Caco-2 (cell line): ENCODE results near the gene ATP8A2. TPM values are rescaled to one million over a fixed set of nuclear protein-coding genes. Genes with fewer than 3 reads are reported as not detected.

Experiments
- BruUV-seq: library from RNA; stranded (reverse); fragments of 400-500 nt; replicated peaks from 2 replicates; lab custom pipeline; 2021; lab: Mats Ljungman, UMichigan
- CTCF ChIA-PET: fragments of 300-600 bp; sonication (Branson Sonifier 250); formaldehyde crosslinking; loops from one replicate; lab custom pipeline; 2022; ENCODE audit warnings: antibody characterized with exemption; lab: Charles Lee
- POLR2A ChIA-PET: fragments of 300-600 bp; sonication (Branson Sonifier 250); formaldehyde crosslinking; loops from one replicate; lab custom pipeline; 2022; ENCODE audit warnings: antibody characterized with exemption; lab: Charles Lee
- DNase-seq, 2 experiments: peaks; one replicate each; pipeline versions ENCODE4 v3.0.0 to v3.0.0-alpha.2; 2020 to 2022
- H3K27me3 ChIP-seq: replicated peaks from 2 replicates; pipeline ENCODE4 v1.6.0; 2011; ENCODE audit warnings: low read length; ENCODE audit not compliant: control insufficient read depth, insufficient read depth
- H3K36me3 ChIP-seq: 2 replicates; pipeline ENCODE4 v1.5.1; 2011; ENCODE audit warnings: low read length; ENCODE audit not compliant: control insufficient read depth, insufficient read depth
- H3K4me1 ChIP-seq: fragments of 250-450 bp; sonication (Bioruptor Pico); 2 replicates; pipeline ENCODE4 v1.5.1; 2020; ENCODE audit warnings: mild to moderate bottlenecking
- H3K4me3 ChIP-seq: 2 replicates; pipeline ENCODE4 v1.5.1; 2011; ENCODE audit warnings: low read depth, mild to moderate bottlenecking, control low read depth, low read length
- H3K9me3 ChIP-seq: fragments of 250-450 bp; sonication (Bioruptor Pico); 2 replicates; pipeline ENCODE4 v1.5.1; 2020; ENCODE audit warnings: mild to moderate bottlenecking, moderate library complexity
- H3K27ac Mint-ChIP-seq: one replicate; pipeline ENCODE4 v1.8.0; 2022; ENCODE audit warnings: mixed read lengths; ENCODE audit not compliant: unreplicated experiment
- H3K27me3 Mint-ChIP-seq: one replicate; pipeline ENCODE4 v1.8.0; 2022; ENCODE audit warnings: mixed read lengths; ENCODE audit not compliant: insufficient read depth, unreplicated experiment
- H3K36me3 Mint-ChIP-seq: one replicate; pipeline ENCODE4 v1.8.0; 2022; ENCODE audit warnings: mild to moderate bottlenecking, mixed read lengths; ENCODE audit not compliant: insufficient read depth, unreplicated experiment
- H3K4me1 Mint-ChIP-seq: one replicate; pipeline ENCODE4 v1.8.0; 2022; ENCODE audit warnings: low read depth, mixed read lengths; ENCODE audit not compliant: unreplicated experiment
- H3K4me3 Mint-ChIP-seq: one replicate; pipeline ENCODE4 v1.8.0; 2022; ENCODE audit warnings: mild to moderate bottlenecking, moderate library complexity, mixed read lengths; ENCODE audit not compliant: unreplicated experiment
- H3K9me3 Mint-ChIP-seq: one replicate; pipeline ENCODE4 v1.8.0; 2022; ENCODE audit warnings: mixed read lengths; ENCODE audit not compliant: unreplicated experiment
- intact Hi-C: fragments of 100-400 bp; cut with micrococcal nuclease; formaldehyde crosslinking; loops from one replicate; pipeline ENCODE4 v1.10.0; 2022; ENCODE audit not compliant: unreplicated experiment
- total RNA-seq: library from RNA; stranded (reverse); gene quantifications from 2 replicates; pipeline ENCODE4 v1.2.3, GENCODE V29; 2022
- TF ChIP-seq, protein P1 (sequence below), 2 experiments: fragments of 200-600 bp in 1 of 2; IDR thresholded peaks; 1 replicate in 1 of 2; 2 replicates in 1 of 2; pipeline versions ENCODE4 v1.5.1 to v1.8.0; 2011 to 2022; ENCODE audit warnings: antibody characterized with exemption in 1 of 2, control low read depth in 1 of 2, inconsistent platforms in 1 of 2, low read depth in 1 of 2, low read length in 1 of 2, mild to moderate bottlenecking in 1 of 2, moderate library complexity in 1 of 2; ENCODE audit not compliant: insufficient read depth in 1 of 2, severe bottlenecking in 1 of 2, unreplicated experiment in 1 of 2

ATP8A2 gene
- total RNA-seq, 1 experiment from 2014 or later = 0.05 TPM

DNA sequence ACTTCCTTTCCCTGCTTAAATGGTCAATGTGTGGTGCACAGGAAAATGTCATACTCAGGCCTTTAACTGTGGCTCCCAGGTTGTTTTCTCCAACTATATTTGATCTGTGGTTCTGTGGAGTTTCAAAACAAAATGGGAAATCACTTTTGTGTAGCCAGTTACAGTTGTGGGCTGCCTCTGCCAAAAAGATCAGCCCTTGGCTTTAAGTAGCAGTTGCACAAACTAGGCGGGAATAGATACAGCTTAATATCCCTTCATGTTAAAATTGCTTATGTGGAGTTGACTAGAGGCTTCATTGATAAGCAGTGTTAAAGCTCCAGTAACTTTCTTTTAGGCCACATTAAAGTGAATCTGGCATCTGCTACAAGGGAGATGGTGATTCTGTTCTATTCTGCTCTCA, 395.2 kb downstream of the ATP8A2 start:
- TF ChIP-seq, protein P1, sequence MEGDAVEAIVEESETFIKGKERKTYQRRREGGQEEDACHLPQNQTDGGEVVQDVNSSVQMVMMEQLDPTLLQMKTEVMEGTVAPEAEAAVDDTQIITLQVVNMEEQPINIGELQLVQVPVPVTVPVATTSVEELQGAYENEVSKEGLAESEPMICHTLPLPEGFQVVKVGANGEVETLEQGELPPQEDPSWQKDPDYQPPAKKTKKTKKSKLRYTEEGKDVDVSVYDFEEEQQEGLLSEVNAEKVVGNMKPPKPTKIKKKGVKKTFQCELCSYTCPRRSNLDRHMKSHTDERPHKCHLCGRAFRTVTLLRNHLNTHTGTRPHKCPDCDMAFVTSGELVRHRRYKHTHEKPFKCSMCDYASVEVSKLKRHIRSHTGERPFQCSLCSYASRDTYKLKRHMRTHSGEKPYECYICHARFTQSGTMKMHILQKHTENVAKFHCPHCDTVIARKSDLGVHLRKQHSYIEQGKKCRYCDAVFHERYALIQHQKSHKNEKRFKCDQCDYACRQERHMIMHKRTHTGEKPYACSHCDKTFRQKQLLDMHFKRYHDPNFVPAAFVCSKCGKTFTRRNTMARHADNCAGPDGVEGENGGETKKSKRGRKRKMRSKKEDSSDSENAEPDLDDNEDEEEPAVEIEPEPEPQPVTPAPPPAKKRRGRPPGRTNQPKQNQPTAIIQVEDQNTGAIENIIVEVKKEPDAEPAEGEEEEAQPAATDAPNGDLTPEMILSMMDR (IDR thresholded peaks at IDR 0.05; ENCODE audit: insufficient read depth in 1 of 2, low read depth in 1 of 2, low read length in 1 of 2, severe bottlenecking in 1 of 2, unreplicated experiment in 1 of 2) = no peak
- ChIA-PET CTCF (interaction anchor here (0.6 kb wide), 1 partner anchor 1074 kb away, joined by 7 read pairs; no protein-coding TSS in a partner anchor), POLR2A (no interaction called here)
- Mint-ChIP-seq H3K9me3 (no peaks in the 10 kb centered on the region), H3K36me3 (no peaks in the 10 kb centered on the region), H3K27me3 (peaks cover 16% of the 10 kb centered on the region), H3K27ac (no peak overlapping the region), H3K4me1 (no peaks in the 10 kb centered on the region), H3K4me3 (no peak overlapping the region)
- H3K27me3 ChIP-seq = no peaks in the 10 kb centered on the region; the same call in 1 of the 2 replicates
- H3K9me3 ChIP-seq = no peaks in the 10 kb centered on the region
- no peak for DNase-seq
- no TSS peak for BruUV-seq
- intact Hi-C loops = no loop called here
- H3K4me3 ChIP-seq = no peak overlapping the region
- H3K36me3 ChIP-seq = no peaks in the 10 kb centered on the region
- H3K4me1 ChIP-seq = no peaks in the 10 kb centered on the region

DNA sequence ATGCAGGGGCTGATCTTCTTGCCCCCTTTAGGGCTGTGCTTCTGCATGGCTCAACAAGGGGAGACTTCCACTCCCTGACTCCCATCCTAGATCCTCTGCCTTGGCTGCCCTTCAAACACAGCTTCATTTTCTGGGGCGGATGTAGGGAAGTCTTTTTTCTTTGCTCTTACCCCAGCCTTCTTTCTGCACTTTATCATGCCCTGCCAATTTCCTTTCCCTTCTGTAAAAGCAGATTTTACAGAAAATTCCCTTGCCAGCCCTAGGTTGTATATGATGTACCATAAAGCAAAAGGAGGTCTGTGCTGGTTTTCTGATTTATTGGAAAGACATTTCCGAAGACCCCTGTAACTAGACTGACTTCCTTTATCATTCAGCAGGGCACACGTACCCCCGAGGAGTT, 396.6 kb downstream of the ATP8A2 start:
- BruUV-seq = no TSS peak
- no peaks in the 10 kb centered on the region for H3K36me3 ChIP-seq
- ChIA-PET POLR2A (no interaction called here), CTCF (no interaction called here)
- no peaks in the 10 kb centered on the region for H3K9me3 ChIP-seq
- Mint-ChIP-seq H3K4me3 (no peak overlapping the region), H3K36me3 (no peaks in the 10 kb centered on the region), H3K27me3 (peaks cover 12% of the 10 kb centered on the region), H3K27ac (no peak overlapping the region), H3K4me1 (no peaks in the 10 kb centered on the region), H3K9me3 (no peaks in the 10 kb centered on the region)
- no peaks in the 10 kb centered on the region for H3K27me3 ChIP-seq
- H3K4me3 ChIP-seq = no peak overlapping the region
- no peak for DNase-seq
- H3K4me1 ChIP-seq = no peaks in the 10 kb centered on the region
- intact Hi-C loops = no loop called here
- TF ChIP-seq, protein P1 (IDR thresholded peaks at IDR 0.05; ENCODE audit: insufficient read depth in 1 of 2, low read depth in 1 of 2, low read length in 1 of 2, severe bottlenecking in 1 of 2, unreplicated experiment in 1 of 2) = no peak

DNA sequence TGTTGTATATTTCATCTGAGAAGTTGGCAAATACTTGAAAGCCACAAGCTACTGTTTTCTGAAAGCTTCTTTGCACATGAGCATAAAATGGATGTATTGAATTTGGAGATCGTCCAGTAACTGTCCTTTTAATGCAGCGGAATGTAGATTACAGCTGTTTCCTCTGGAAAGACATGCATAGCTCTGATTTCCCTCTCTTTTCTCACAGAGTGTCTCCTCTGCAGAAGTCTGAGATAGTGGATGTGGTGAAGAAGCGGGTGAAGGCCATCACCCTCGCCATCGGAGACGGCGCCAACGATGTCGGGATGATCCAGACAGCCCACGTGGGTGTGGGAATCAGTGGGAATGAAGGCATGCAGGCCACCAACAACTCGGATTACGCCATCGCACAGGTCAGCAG, 397.1 kb downstream of the ATP8A2 start:
- H3K9me3 Mint-ChIP-seq = no peaks in the 10 kb centered on the region
- Histone ChIP-seq H3K4me1 (no peaks in the 10 kb centered on the region), H3K4me3 (no peak overlapping the region), H3K36me3 (no peaks in the 10 kb centered on the region), H3K27me3 (no peaks in the 10 kb centered on the region), H3K9me3 (no peaks in the 10 kb centered on the region)
- no TSS peak for BruUV-seq
- no peaks in the 10 kb centered on the region for H3K4me1 Mint-ChIP-seq
- H3K27ac Mint-ChIP-seq = no peak overlapping the region
- ChIA-PET CTCF (no interaction called here), POLR2A (no interaction called here)
- no peak overlapping the region for H3K4me3 Mint-ChIP-seq
- no peak for DNase-seq
- peaks cover 9% of the 10 kb centered on the region for H3K27me3 Mint-ChIP-seq
- no peaks in the 10 kb centered on the region for H3K36me3 Mint-ChIP-seq
- TF ChIP-seq, protein P1 (IDR thresholded peaks at IDR 0.05; ENCODE audit: insufficient read depth in 1 of 2, low read depth in 1 of 2, low read length in 1 of 2, severe bottlenecking in 1 of 2, unreplicated experiment in 1 of 2) = no peak
- intact Hi-C loops = no loop called here
